ENCODE data around the gene HES5. TPM values are rescaled to one million over a fixed set of nuclear protein-coding genes. Genes with fewer than 3 reads are reported as not detected.
A peak's percentile ranks its signal among the peaks of the same experiment; 100 is the strongest.
"Not testable (repeated sequence)": the region's sequence is repeated elsewhere in the genome, so short reads cannot be mapped to it uniquely, and the experiment has no call there.

HES5 gene
- total RNA-seq, 1 donor from 2014 or later: not detected

DNA sequence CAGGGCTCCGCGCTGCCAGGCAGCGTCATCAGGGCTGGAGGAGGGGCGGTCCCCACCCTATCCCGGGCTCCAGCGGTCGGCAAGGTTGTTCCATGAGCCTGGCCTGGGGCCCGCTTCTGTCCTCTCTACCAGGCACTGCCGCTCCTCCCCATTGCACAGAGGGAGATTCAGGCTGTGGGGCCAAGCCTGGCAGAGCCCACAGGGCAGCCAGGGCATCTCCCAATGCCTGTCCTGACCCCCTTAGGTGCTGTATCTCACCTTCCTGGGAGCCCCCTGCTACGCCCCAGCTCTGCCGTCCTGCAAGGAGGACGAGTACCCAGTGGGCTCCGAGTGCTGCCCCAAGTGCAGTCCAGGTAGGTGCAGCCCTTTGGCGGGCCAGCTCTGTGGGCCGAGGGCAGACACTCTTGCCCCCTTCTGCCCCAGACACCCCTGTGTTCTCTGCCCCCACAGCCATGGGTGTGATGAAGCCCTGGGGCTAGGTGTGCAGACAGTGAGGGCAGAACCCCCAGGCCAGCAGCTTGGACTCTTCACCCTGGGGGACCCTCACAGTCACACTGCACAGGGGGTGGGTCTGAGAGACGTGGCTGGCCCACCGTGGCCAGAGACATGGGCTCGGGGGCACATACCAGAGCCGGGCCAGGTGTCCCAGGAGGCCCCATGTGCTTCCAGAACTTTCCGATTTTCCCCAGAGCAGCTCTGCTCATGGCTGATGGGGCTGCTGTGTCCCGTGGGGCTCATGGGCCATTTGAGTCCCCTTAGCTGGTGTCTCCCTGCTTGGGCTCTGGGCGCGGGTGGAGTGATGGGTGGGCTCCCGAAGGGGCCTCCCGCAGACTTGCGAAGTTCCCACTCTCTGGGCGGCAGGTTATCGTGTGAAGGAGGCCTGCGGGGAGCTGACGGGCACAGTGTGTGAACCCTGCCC is 27.7 kb upstream of the HES5 start:
- intact Hi-C loops (cut with micrococcal nuclease): loop anchor here (10.0 kb wide), 1 partner anchor 1153 kb away; the partner anchor contains the start of gene MRPL20
- Mint-ChIP-seq H3K27me3 (ENCODE audit: low read depth) (no peaks in the 10 kb centered on the region), H3K4me3 (ENCODE audit: low read depth) (peak overlapping the region; percentile 97), H3K27ac (peak overlapping the region; percentile 93), H3K9me3 (no peaks in the 10 kb centered on the region), H3K36me3 (ENCODE audit: low read depth) (peaks cover 45% of the 10 kb centered on the region), H3K4me1 (ENCODE audit: low read depth) (peaks cover 17% of the 10 kb centered on the region)
- DNase-seq (ENCODE audit: low spot score): no peak

DNA sequence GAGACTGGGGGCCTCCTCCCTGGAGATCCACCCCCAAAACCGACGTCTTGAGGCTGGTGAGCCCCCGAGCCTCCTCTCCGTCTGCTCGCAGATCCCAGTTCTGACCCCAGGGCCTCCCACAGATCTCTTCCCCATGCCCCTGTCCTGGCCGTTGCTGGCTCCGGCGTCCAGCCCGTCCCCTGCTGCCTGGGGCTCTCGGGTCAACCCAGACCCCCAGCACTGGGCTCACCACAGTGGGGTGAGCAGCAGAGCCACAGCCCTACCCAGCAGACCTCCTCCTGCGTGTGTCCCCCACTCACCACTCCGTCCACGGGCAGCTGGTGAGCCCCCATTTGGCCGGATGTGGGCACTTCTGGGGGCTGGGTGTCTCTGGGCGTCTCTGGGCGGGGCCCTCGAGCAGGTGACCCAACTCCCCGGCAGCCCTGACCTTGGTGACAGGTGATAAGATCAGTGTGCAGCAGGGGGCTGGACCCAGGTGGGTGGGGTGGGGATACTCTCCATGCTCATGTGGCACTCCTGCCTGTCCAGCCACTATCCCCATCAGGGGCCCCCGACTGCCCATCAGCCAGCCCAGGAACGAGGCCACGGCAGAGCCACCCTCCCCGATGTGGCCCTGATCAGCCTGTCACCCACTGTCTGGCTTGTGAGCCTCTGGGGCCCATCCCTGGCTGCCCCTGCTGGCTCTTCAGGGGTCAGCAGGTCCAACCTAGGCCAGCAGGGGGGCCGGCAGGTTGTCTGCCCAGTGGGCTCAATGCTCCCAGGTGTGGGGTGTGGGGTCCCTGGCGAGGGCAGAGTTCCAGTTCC is 26.8 kb upstream of the HES5 start:
- H3K4me1 Mint-ChIP-seq (ENCODE audit: low read depth): peaks cover 17% of the 10 kb centered on the region

DNA sequence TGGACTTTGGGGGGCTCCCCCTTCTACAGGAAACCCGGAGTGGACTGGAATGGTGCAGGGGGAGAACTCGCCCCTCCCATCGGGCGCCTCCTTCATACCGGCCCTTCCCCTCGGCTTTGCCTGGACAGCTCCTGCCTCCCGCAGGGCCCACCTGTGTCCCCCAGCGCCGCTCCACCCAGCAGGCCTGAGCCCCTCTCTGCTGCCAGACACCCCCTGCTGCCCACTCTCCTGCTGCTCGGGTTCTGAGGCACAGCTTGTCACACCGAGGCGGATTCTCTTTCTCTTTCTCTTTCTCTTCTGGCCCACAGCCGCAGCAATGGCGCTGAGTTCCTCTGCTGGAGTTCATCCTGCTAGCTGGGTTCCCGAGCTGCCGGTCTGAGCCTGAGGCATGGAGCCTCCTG is 26.2 kb upstream of the HES5 start, which contains the start of gene TNFRSF14:
TSS of gene TNFRSF14 (plus strand) at position 95 of the 401 bp plus-strand sequence. CDS start at position 389, 294 bp downstream.
- peaks cover 16% of the 10 kb centered on the region for H3K4me1 Mint-ChIP-seq (ENCODE audit: low read depth)
- no peaks in the 10 kb centered on the region for H3K9me3 Mint-ChIP-seq
- intact Hi-C loops (cut with micrococcal nuclease): loop anchor here (1.0 to 10.0 kb wide), 4 partner anchors 8 to 1151 kb away; partner anchors contain the start of gene MRPL20
- no peaks in the 10 kb centered on the region for H3K27me3 Mint-ChIP-seq (ENCODE audit: low read depth)
- peak within 1 kb of the TSS; percentile 97 for H3K4me3 Mint-ChIP-seq (ENCODE audit: low read depth)
- peaks cover 41% of the 10 kb centered on the region for H3K36me3 Mint-ChIP-seq (ENCODE audit: low read depth)
- DNase-seq (ENCODE audit: low spot score): peak; percentile 78
- H3K27ac Mint-ChIP-seq: peak within 1 kb of the TSS; percentile 93

More for the DNA sequence above, 26.8 kb upstream of the HES5 start:
- Mint-ChIP-seq H3K36me3 (ENCODE audit: low read depth) (peaks cover 43% of the 10 kb centered on the region), H3K27ac (peak overlapping the region; percentile 93), H3K27me3 (ENCODE audit: low read depth) (no peaks in the 10 kb centered on the region), H3K9me3 (no peaks in the 10 kb centered on the region), H3K4me3 (ENCODE audit: low read depth) (peak overlapping the region; percentile 97)
- intact Hi-C loops (cut with micrococcal nuclease): loop anchor here (1.0 to 10.0 kb wide), 4 partner anchors 9 to 1152 kb away; partner anchors contain the start of gene MRPL20
- peak; percentile 52 for DNase-seq (ENCODE audit: low spot score)

DNA sequence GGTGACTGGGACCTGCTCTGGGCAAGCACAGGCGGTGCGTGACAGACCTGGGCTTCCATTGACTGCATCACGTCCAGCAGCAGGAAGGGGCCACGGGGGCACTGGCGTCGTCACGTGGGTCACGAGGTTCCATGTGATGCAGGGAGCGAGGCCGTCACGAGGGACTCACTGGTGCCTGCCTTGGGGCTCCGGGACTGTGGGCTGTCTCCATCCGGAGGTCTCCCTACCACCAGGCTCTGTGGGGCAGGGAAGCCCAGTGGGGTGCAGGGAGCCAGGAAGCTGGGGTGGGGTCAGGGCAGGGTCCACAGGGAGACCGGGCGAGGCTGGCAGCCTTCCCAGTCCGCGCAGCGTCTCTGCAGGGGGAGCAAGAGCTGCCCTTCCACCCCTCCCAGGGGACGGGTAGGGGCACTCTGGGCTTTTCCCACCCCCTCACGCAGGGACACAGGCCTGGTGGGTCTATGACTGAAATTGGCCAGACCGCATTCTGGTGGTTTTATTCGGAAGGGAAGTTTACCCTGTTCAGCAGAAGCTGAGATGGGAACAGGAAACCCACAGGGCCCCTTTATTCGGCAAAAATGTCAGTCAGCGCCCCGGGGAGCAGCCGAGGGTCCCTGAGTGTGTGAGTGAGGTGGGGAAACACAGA is 25.7 kb upstream of the HES5 start:
- Mint-ChIP-seq H3K4me3 (ENCODE audit: low read depth) (peak overlapping the region; percentile 97), H3K27ac (peak overlapping the region; percentile 93)
- intact Hi-C loops (cut with micrococcal nuclease): loop anchor here (1.0 to 10.0 kb wide), 4 partner anchors 7 to 1151 kb away; partner anchors contain the start of gene MRPL20

DNA sequence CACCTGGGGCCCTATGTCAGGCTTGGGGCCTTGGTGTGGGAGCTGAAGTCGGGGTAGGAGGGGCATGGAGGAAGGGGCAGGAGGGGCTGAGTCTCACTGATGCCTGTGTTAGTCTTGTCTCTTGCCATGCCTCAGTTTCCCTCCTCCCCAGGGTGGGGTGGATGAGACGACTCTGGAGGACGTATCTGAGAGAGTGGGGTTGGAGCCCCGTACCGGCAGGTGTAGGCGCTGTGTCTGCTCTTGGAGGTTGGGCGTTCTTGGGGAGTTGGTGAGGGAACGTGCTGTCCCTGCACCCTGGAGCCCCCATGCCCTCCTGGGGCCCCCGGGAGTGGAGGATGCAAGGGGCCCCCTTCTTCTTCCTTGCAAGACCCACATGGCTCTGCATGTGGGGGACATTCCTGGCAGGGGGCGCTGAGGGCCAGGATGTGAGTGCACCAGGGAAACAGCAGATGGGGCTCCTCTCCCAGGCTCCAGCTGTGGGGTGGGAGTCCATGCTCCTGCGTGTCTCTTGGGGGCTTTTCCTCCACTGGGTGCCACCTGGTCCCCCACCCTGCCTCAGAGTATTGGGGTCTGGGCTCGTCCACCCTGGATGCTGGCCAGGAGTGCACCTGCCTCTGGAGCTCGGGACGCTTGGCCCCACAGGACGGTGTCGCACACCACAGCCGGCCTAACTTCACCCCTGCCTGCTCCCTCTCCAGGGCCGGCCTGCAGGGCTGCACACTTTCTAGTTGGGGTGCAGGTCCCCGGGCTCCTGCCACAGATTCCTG is 24.7 kb upstream of the HES5 start:
- intact Hi-C loops (cut with micrococcal nuclease): loop anchor here (10.0 kb wide), 1 partner anchor 1150 kb away; the partner anchor contains the start of gene MRPL20
- DNase-seq (ENCODE audit: low spot score): peak; percentile 43
- Mint-ChIP-seq H3K4me1 (ENCODE audit: low read depth) (peaks cover 18% of the 10 kb centered on the region), H3K9me3 (no peaks in the 10 kb centered on the region), H3K4me3 (ENCODE audit: low read depth) (peak overlapping the region; percentile 97), H3K27ac (peak overlapping the region; percentile 93), H3K27me3 (ENCODE audit: low read depth) (no peaks in the 10 kb centered on the region), H3K36me3 (ENCODE audit: low read depth) (peaks cover 44% of the 10 kb centered on the region)

More for the DNA sequence above, 25.7 kb upstream of the HES5 start:
- Mint-ChIP-seq H3K4me1 (ENCODE audit: low read depth) (peaks cover 16% of the 10 kb centered on the region), H3K27me3 (ENCODE audit: low read depth) (no peaks in the 10 kb centered on the region), H3K9me3 (no peaks in the 10 kb centered on the region), H3K36me3 (ENCODE audit: low read depth) (peaks cover 43% of the 10 kb centered on the region)
- peak; percentile 76 for DNase-seq (ENCODE audit: low spot score)

- intact Hi-C loops (cut with micrococcal nuclease): loop anchor here (10.0 kb wide), 1 partner anchor 1149 kb away; the partner anchor contains the start of gene MRPL20
- H3K4me1 Mint-ChIP-seq (ENCODE audit: low read depth): peaks cover 20% of the 10 kb centered on the region
Observed at GRCh38 chr1:2553871-2554620, 24.0 kb upstream of the HES5 start.

GRCh38 chr1:2553076-2553475 is 23.0 kb upstream of the HES5 start:
- not testable (repeated sequence) for H3K27me3 Mint-ChIP-seq (ENCODE audit: low read depth); DNase-seq (ENCODE audit: low spot score); H3K4me3 Mint-ChIP-seq (ENCODE audit: low read depth); H3K9me3 Mint-ChIP-seq; H3K27ac Mint-ChIP-seq
- intact Hi-C loops (cut with micrococcal nuclease): loop anchor here (10.0 kb wide), 1 partner anchor 1148 kb away; the partner anchor contains the start of gene MRPL20
- peaks cover 21% of the 10 kb centered on the region for H3K4me1 Mint-ChIP-seq (ENCODE audit: low read depth)
- peaks cover 33% of the 10 kb centered on the region for H3K36me3 Mint-ChIP-seq (ENCODE audit: low read depth)

More at GRCh38 chr1:2553871-2554620, 24.0 kb upstream of the HES5 start:
- no peak for DNase-seq (ENCODE audit: low spot score)
- Mint-ChIP-seq H3K9me3 (no peaks in the 10 kb centered on the region), H3K4me3 (ENCODE audit: low read depth) (peak overlapping the region; percentile 97), H3K36me3 (ENCODE audit: low read depth) (peaks cover 42% of the 10 kb centered on the region), H3K27me3 (ENCODE audit: low read depth) (no peaks in the 10 kb centered on the region), H3K27ac (peak overlapping the region; percentile 93)

GRCh38 chr1:2552189-2552588 is 22.1 kb upstream of the HES5 start:
- Mint-ChIP-seq H3K36me3 (ENCODE audit: low read depth) (peaks cover 26% of the 10 kb centered on the region), H3K4me1 (ENCODE audit: low read depth) (peaks cover 26% of the 10 kb centered on the region), H3K27ac (no peak overlapping the region), H3K9me3 (no peaks in the 10 kb centered on the region), H3K27me3 (ENCODE audit: low read depth) (no peaks in the 10 kb centered on the region), H3K4me3 (ENCODE audit: low read depth) (no peak overlapping the region)
- DNase-seq (ENCODE audit: low spot score): no peak
- intact Hi-C loops (cut with micrococcal nuclease): loop anchor here (10.0 kb wide), 1 partner anchor 1147 kb away; the partner anchor contains the start of gene MRPL20

DNA sequence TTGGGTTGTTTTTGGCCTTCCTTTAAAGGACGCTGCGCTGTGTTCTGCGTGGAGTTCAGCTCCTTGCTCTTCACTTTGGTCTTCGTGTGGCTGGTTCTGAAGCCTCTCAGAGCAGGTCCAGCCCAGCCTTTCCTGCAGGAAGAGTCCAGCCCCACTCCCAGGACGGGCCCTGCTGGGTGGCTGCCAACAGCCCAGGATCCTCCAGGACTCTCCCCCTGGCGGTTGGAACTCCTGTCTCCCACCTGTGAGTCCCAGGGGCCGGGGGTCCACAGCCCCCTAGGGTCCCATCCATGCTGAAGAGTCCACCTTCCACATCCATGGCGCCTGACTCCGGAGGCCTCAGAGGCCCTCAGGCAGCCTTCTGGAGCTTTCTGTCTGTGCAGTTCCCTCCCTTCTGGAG is 21.5 kb upstream of the HES5 start:
- not testable (repeated sequence) for H3K27me3 Mint-ChIP-seq (ENCODE audit: low read depth); H3K4me3 Mint-ChIP-seq (ENCODE audit: low read depth); DNase-seq (ENCODE audit: low spot score); H3K9me3 Mint-ChIP-seq
- Mint-ChIP-seq H3K4me1 (ENCODE audit: low read depth) (peaks cover 26% of the 10 kb centered on the region), H3K36me3 (ENCODE audit: low read depth) (peaks cover 21% of the 10 kb centered on the region), H3K27ac (peak overlapping the region; percentile 17)
- intact Hi-C loops (cut with micrococcal nuclease): loop anchor here (10.0 kb wide), 1 partner anchor 1147 kb away; the partner anchor contains the start of gene MRPL20

- H3K9me3 Mint-ChIP-seq; H3K27ac Mint-ChIP-seq; DNase-seq (ENCODE audit: low spot score); H3K27me3 Mint-ChIP-seq (ENCODE audit: low read depth); H3K4me3 Mint-ChIP-seq (ENCODE audit: low read depth): not testable (repeated sequence)
- Mint-ChIP-seq H3K36me3 (ENCODE audit: low read depth) (peaks cover 14% of the 10 kb centered on the region), H3K4me1 (ENCODE audit: low read depth) (peaks cover 26% of the 10 kb centered on the region)
- intact Hi-C loops (cut with micrococcal nuclease): loop anchor here (10.0 kb wide), 1 partner anchor 1146 kb away; the partner anchor contains the start of gene MRPL20
Observed at GRCh38 chr1:2550309-2550861, 20.3 kb upstream of the HES5 start.
